ENCODE measurements around the gene ZMYND8.

ZMYND8 gene

DNA sequence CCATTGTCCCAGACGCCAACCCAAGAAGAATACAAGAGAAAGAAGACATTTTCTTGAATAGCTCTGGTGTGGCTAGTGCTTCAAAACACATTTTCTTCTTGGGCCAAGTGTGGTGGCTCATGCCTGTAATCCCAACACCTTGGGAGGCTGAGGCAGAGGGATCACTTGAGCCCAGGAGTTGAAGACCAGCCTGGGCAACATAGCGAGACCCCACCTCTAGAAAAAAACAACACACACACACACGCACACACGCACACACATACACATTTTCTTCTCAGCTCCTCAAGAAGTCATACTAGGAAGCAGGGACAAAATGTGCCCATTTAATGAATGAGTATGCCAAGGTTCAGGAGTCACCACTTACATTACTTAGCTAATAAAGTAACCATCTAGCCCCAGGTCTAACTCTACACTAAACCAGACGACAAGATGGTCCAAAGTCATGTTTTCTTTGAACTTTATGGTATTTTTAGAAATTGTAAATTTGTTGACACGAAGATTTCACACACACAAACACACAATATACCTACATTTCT, 68.8 kb downstream of the ZMYND8 start:
- DNase-seq (ENCODE audit: low read depth): no peak
- no peak overlapping the region for H3K4me3 ChIP-seq (ENCODE audit: low read depth, low read length)
- TF ChIP-seq, protein P1, sequence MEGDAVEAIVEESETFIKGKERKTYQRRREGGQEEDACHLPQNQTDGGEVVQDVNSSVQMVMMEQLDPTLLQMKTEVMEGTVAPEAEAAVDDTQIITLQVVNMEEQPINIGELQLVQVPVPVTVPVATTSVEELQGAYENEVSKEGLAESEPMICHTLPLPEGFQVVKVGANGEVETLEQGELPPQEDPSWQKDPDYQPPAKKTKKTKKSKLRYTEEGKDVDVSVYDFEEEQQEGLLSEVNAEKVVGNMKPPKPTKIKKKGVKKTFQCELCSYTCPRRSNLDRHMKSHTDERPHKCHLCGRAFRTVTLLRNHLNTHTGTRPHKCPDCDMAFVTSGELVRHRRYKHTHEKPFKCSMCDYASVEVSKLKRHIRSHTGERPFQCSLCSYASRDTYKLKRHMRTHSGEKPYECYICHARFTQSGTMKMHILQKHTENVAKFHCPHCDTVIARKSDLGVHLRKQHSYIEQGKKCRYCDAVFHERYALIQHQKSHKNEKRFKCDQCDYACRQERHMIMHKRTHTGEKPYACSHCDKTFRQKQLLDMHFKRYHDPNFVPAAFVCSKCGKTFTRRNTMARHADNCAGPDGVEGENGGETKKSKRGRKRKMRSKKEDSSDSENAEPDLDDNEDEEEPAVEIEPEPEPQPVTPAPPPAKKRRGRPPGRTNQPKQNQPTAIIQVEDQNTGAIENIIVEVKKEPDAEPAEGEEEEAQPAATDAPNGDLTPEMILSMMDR (IDR thresholded peaks at IDR 0.05; ENCODE audit: control insufficient read depth, extremely low read depth, insufficient read depth): no peak

DNA sequence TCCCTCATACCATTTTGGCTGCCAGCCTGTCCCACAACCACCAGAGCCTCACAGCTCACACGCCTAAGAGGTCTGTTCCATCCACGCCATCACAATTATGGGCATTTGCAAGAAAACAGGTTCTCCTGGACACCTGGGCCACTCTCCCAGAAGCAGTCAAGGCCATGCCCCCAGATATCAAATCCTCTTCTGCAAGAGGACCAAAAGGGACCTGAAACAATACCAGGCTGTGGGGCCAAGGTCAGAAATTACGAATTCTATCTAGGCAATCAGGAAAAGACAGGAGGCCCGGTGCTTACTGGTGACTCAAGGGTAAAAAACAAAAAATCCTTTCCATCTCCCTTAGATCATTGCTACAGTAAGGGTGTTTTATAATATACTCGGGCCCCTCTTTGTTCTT, 69.8 kb downstream of the ZMYND8 start:
- no peak for DNase-seq (ENCODE audit: low read depth)
- H3K4me3 ChIP-seq (ENCODE audit: low read depth, low read length): no peak overlapping the region
- TF ChIP-seq, protein P1 (IDR thresholded peaks at IDR 0.05; ENCODE audit: control insufficient read depth, extremely low read depth, insufficient read depth): no peak

DNA sequence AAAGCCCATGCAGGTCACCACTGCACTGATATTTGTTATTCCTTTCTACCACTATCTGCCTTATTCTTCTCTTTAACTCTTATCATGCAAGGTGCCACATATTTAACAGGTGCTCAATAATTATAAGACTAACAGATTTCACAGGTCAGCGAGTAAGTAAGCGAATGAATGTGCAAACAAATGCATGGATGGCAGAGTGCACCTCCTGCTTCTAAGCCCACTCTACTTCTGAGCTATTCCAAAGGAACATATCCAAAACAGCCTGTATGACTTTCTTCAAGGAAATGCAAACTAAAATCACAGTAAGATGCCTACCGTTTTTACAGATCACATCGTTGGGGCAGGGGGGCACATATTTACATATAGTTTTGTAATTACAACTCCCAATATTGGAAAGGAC, 71.3 kb downstream of the ZMYND8 start:
- no peak for DNase-seq (ENCODE audit: low read depth)
- H3K4me3 ChIP-seq (ENCODE audit: low read depth, low read length): no peak overlapping the region
- TF ChIP-seq, protein P1 (IDR thresholded peaks at IDR 0.05; ENCODE audit: control insufficient read depth, extremely low read depth, insufficient read depth): no peak

DNA sequence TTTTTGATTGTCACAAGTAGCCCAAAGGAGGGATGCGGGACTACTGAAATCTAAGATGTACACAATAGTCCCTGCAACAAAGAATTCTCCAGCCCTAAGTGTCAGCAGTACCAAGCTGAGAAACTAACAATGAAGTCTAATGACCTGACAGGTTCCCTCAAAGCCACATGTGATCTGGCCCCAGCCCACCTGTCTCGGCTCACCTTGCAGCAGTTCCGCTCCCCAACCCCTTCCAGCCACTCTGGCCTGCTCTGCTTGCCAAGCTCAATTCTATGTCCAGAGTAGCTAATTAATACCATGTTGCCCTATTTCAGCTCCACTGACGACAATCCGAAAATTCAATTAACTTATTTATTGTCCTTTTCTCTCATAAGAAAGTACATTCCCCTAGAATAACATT, 72.1 kb downstream of the ZMYND8 start:
- no peak for DNase-seq (ENCODE audit: low read depth)
- no peak overlapping the region for H3K4me3 ChIP-seq (ENCODE audit: low read depth, low read length)
- TF ChIP-seq, protein P1 (IDR thresholded peaks at IDR 0.05; ENCODE audit: control insufficient read depth, extremely low read depth, insufficient read depth): no peak

DNA sequence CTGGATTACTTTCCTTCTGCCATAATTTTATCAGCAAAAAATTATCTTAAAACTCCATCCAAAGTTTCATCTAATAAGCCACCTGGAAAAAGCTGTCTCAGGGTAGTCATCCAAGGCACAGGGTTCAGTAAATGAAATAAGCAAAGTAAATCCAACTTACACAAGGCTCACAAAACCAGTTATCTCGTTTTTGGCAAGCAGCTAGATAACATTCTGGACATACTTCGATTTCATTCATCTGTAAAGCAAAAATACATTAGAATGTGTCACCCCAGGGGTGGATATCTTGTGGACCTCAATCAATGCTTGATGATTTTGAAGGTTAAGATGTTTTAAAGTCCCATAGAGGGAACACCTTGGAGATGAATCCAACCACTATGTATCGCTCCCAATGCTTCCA, 73.1 kb downstream of the ZMYND8 start:
- no peak for DNase-seq (ENCODE audit: low read depth)
- no peak overlapping the region for H3K4me3 ChIP-seq (ENCODE audit: low read depth, low read length)
- TF ChIP-seq, protein P1 (IDR thresholded peaks at IDR 0.05; ENCODE audit: control insufficient read depth, extremely low read depth, insufficient read depth): no peak

DNA sequence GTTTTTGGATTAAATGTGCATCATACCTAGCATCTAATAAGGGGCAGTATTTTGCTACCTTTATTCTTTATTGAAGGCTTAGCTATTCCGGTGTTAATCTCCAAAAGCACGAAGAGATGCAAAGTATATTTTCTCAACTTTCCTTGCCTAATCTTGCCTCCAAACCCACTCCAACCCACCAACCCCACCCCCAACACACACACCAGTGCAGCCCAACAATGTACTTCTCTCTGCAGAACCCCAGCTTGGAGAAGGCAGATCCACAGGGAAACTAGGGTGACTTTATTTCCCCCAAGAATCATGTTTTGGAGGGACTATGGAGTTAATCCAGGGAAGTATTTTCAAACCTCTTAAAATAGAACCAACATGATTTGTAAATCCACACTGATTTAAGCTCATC, 73.6 kb downstream of the ZMYND8 start:
- DNase-seq (ENCODE audit: low read depth): no peak
- TF ChIP-seq, protein P1 (IDR thresholded peaks at IDR 0.05; ENCODE audit: control insufficient read depth, extremely low read depth, insufficient read depth): no peak
- H3K4me3 ChIP-seq (ENCODE audit: low read depth, low read length): no peak overlapping the region

DNA sequence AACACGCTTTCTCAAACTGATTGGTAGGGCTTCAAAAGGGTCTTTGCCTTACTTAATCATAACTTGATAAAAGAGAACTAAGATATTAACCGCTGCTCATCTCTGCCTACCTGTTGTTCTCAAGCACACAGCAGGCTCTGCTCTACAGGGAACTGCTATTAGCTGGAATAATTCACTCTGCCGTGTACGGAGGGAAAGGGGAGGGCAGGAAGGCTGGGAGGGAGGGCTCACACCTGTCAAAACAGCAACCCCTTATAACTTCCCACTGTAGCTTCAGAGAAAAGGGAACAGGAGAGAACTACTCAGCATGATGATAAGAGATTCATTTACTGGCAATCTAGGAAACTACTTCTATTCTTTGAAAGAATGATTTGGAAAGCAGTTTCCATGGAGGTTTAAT, 75.1 kb downstream of the ZMYND8 start:
- no peak overlapping the region for H3K4me3 ChIP-seq (ENCODE audit: low read depth, low read length)
- TF ChIP-seq, protein P1 (IDR thresholded peaks at IDR 0.05; ENCODE audit: control insufficient read depth, extremely low read depth, insufficient read depth): no peak
- no peak for DNase-seq (ENCODE audit: low read depth)
